AML-193 (cell line): ENCODE data around the gene ISOC2.
A peak's percentile ranks its signal among the peaks of the same experiment; 100 is the strongest.
"Not testable (repeated sequence)": the region's sequence is repeated elsewhere in the genome, so short reads cannot be mapped to it uniquely, and the experiment has no call there.

Source experiments
- DNase-seq, 2 experiments: peaks; one replicate each; lab custom pipeline; 2025; lab: John Stamatoyannopoulos, UW

The ISOC2 gene

GRCh38 chr19:55457683-55458457 is 3.6 kb downstream of the ISOC2 start:
- no peak for DNase-seq

- no peak for DNase-seq
Measured at GRCh38 chr19:55456347-55456746, 5.1 kb downstream of the ISOC2 start.

- DNase-seq, result no peak
Measured at GRCh38 chr19:55455576-55456235, 5.7 kb downstream of the ISOC2 start.

GRCh38 chr19:55454787-55455243 is 6.6 kb downstream of the ISOC2 start:
- DNase-seq, result peak; percentile 25 to 32

GRCh38 chr19:55453511-55454260 is 7.8 kb downstream of the ISOC2 start:
- no peak for DNase-seq

GRCh38 chr19:55452749-55453346 is 8.6 kb downstream of the ISOC2 start:
- no peak for DNase-seq

- DNase-seq, result no peak
Measured at GRCh38 chr19:55451965-55452748, 9.3 kb downstream of the ISOC2 start.

- no peak for DNase-seq
Measured at GRCh38 chr19:55451163-55451964, 10.1 kb downstream of the ISOC2 start.

GRCh38 chr19:55449469-55449868 is 12.0 kb downstream of the ISOC2 start:
- no peak for DNase-seq

GRCh38 chr19:55448175-55448490 is 13.3 kb downstream of the ISOC2 start:
- not testable (repeated sequence) for DNase-seq

GRCh38 chr19:55447421-55448174 is 13.8 kb downstream of the ISOC2 start:
- DNase-seq, result no peak

- no peak for DNase-seq
Measured at GRCh38 chr19:55446060-55446459, 15.4 kb downstream of the ISOC2 start.

- no peak for DNase-seq
Measured at GRCh38 chr19:55444646-55445045, 16.8 kb downstream of the ISOC2 start.

GRCh38 chr19:55443824-55444480 is 17.5 kb downstream of the ISOC2 start:
- no peak for DNase-seq

GRCh38 chr19:55443045-55443823 is 18.2 kb downstream of the ISOC2 start, which contains the start of gene SHISA7:
TSS of gene SHISA7 (minus strand) at chr19:55443300. CDS start at chr19:55442863, 437 bp downstream.
- DNase-seq, result no peak

GRCh38 chr19:55442372-55442961 is 19.0 kb downstream of the ISOC2 start:
- DNase-seq, result no peak

- no peak for DNase-seq
Measured at GRCh38 chr19:55441692-55442321, 19.6 kb downstream of the ISOC2 start.

GRCh38 chr19:55441319-55441691 is 20.1 kb downstream of the ISOC2 start:
- DNase-seq, result no peak
